Esophagus muscularis mucosa (tissue), 4 donors: ENCODE data around the gene KCNQ4.

Source experiments
- CTCF ChIP-seq, 3 experiments: fragments of 200-600 bp in 2 of 3; fragments of 450-650 bp in 1 of 3; sonication (generic) in 2 of 3; IDR thresholded peaks; one replicate each; pipeline ENCODE4 v1.5.1; 2017 to 2019; ENCODE audit warnings: antibody characterized with exemption in 3 of 3, mild to moderate bottlenecking in 2 of 3, moderate library complexity in 1 of 3
- EP300 ChIP-seq: sonication (generic); formaldehyde crosslinking; IDR thresholded peaks from one replicate; pipeline ENCODE4 v1.6.1; 2017; ENCODE audit warnings: antibody characterized with exemption
- POLR2AphosphoS5 ChIP-seq, 2 donors: sonication (generic); formaldehyde crosslinking; IDR thresholded peaks; one replicate each; pipeline ENCODE4 v1.6.1; 2017; ENCODE audit warnings: antibody characterized with exemption in 2 of 2

- TF ChIP-seq CTCF (IDR thresholded peaks at IDR 0.05) (no peak), EP300 (no peak), POLR2AphosphoS5 (IDR thresholded peaks at IDR 0.05) (no peak)
Observed at GRCh38 chr1:40857737-40858136, 74.2 kb downstream of the KCNQ4 start.
